Natural killer cell (primary cell): Measurements from ENCODE around the gene UBXN6. TPM values are rescaled to one million over a fixed set of nuclear protein-coding genes. Genes with fewer than 3 reads are reported as not detected.

Source experiments
- ATAC-seq, 3 donors: fragments of 150-1000 bp in 2 of 3; fragments of 200-7000 bp in 1 of 3; cut with Tn5 transposase; 1 replicate in 1 of 3; 2 replicates in 2 of 3; pipeline ENCODE4 v1.10.0; 2021; ENCODE audit warnings: mild to moderate bottlenecking in 2 of 3, moderate library complexity in 2 of 3
- DNase-seq, 2 donors: peaks; one replicate each; pipeline versions ENCODE4 v3.0.0 to v3.0.0-alpha.2; 2013 to 2021; ENCODE audit warnings: mixed read lengths in 1 of 2
- H3K27ac ChIP-seq: one replicate; pipeline ENCODE4 v1.5.1; 2013; ENCODE audit warnings: mild to moderate bottlenecking, low read length
- H3K27me3 ChIP-seq: one replicate; pipeline ENCODE4 v1.6.1; 2013; ENCODE audit warnings: low read length; ENCODE audit not compliant: control insufficient read depth, insufficient read depth
- H3K36me3 ChIP-seq: one replicate; pipeline ENCODE4 v1.6.1; 2013; ENCODE audit warnings: low read length; ENCODE audit not compliant: control insufficient read depth, insufficient read depth
- H3K4me1 ChIP-seq: one replicate; pipeline ENCODE4 v1.6.1; 2013; ENCODE audit warnings: low read length; ENCODE audit not compliant: control insufficient read depth, insufficient read depth
- H3K4me3 ChIP-seq: one replicate; pipeline ENCODE4 v1.5.1; 2013; ENCODE audit warnings: low read length
- H3K9me3 ChIP-seq: one replicate; pipeline ENCODE4 v1.6.1; 2013; ENCODE audit warnings: low read length; ENCODE audit not compliant: control insufficient read depth, insufficient read depth
- H3K27ac Mint-ChIP-seq, 2 donors: one replicate each; pipeline ENCODE4 v1.8.0; 2022; ENCODE audit warnings: mild to moderate bottlenecking in 2 of 2, mixed read lengths in 2 of 2, moderate library complexity in 1 of 2
- H3K27me3 Mint-ChIP-seq, 2 donors: one replicate each; pipeline ENCODE4 v1.8.0; 2022; ENCODE audit warnings: low read depth in 2 of 2, mixed read lengths in 2 of 2
- H3K36me3 Mint-ChIP-seq: one replicate; pipeline ENCODE4 v1.8.0; 2022; ENCODE audit warnings: mixed read lengths
- H3K4me1 Mint-ChIP-seq, 2 donors: one replicate each; pipeline ENCODE4 v1.8.0; 2022; ENCODE audit warnings: mixed read lengths in 2 of 2
- H3K4me3 Mint-ChIP-seq: one replicate; pipeline ENCODE4 v1.8.0; 2022; ENCODE audit warnings: mild to moderate bottlenecking, moderate library complexity, mixed read lengths
- H3K9me3 Mint-ChIP-seq, 2 donors: one replicate each; pipeline ENCODE4 v1.8.0; 2022; ENCODE audit warnings: mixed read lengths in 2 of 2
- WGBS: methylation state at CpG from one replicate; pipeline ENCODE4 v1.1.7; 2013; ENCODE audit warnings: missing lambda C conversion rate; ENCODE audit not compliant: insufficient coverage; 5-methylcytosine and 5-hydroxymethylcytosine counted together
- intact Hi-C: fragments of 100-400 bp; cut with micrococcal nuclease; formaldehyde crosslinking; loops from one replicate; pipeline ENCODE4 v1.14.2; 2022
- total RNA-seq, 4 donors: library from RNA; stranded (reverse); fragments of 120-200 nt in 1 of 4; gene quantifications; one replicate each; pipeline versions ENCODE4 v1.2.3 to v1.2.4, GENCODE V29; 2013 to 2022
- TF ChIP-seq, protein P1 (sequence below): fragments of 200-600 bp; IDR thresholded peaks from one replicate; pipeline ENCODE4 v1.8.0; 2022; ENCODE audit warnings: antibody characterized with exemption

Gene UBXN6
- total RNA-seq, 3 donors from 2014 or later (not counting 1 experiment from before 2014, with no cell fraction given): 54.3 to 67.7 (median 63.3) TPM

- TF ChIP-seq, protein P1, sequence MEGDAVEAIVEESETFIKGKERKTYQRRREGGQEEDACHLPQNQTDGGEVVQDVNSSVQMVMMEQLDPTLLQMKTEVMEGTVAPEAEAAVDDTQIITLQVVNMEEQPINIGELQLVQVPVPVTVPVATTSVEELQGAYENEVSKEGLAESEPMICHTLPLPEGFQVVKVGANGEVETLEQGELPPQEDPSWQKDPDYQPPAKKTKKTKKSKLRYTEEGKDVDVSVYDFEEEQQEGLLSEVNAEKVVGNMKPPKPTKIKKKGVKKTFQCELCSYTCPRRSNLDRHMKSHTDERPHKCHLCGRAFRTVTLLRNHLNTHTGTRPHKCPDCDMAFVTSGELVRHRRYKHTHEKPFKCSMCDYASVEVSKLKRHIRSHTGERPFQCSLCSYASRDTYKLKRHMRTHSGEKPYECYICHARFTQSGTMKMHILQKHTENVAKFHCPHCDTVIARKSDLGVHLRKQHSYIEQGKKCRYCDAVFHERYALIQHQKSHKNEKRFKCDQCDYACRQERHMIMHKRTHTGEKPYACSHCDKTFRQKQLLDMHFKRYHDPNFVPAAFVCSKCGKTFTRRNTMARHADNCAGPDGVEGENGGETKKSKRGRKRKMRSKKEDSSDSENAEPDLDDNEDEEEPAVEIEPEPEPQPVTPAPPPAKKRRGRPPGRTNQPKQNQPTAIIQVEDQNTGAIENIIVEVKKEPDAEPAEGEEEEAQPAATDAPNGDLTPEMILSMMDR: no peak
- peaks cover 4 to 12% of the 10 kb centered on the region in 2 donors for H3K4me1 Mint-ChIP-seq
- 96% methylated on average over 25 of the region's 25 CpGs for WGBS
Observed at GRCh38 chr19:4501691-4502090, 44.1 kb upstream of the UBXN6 start.

GRCh38 chr19:4500841-4501591, 43.4 kb upstream of the UBXN6 start:
- Histone ChIP-seq H3K36me3 (peaks cover 21% of the 10 kb centered on the region), H3K27ac (no peak overlapping the region), H3K4me3 (no peak overlapping the region), H3K27me3 (no peaks in the 10 kb centered on the region), H3K9me3 (no peaks in the 10 kb centered on the region), H3K4me1 (no peaks in the 10 kb centered on the region)
- Mint-ChIP-seq H3K36me3 (no peaks in the 10 kb centered on the region), H3K27ac (no peak overlapping the region), H3K9me3 (no peaks in the 10 kb centered on the region), H3K4me1 (peaks cover 0 to 5% of the 10 kb centered on the region in 2 donors), H3K27me3 (no peaks in the 10 kb centered on the region), H3K4me3 (no peak overlapping the region)
- 95% methylated on average over 29 of the region's 29 CpGs for WGBS
- TF ChIP-seq, protein P1: no peak
- ATAC-seq: no peak
- intact Hi-C loops: no loop called here
- DNase-seq: no peak

More at GRCh38 chr19:4501691-4502090, 44.1 kb upstream of the UBXN6 start:
- DNase-seq (no peak), ATAC-seq (no peak)
- no peaks in the 10 kb centered on the region for H3K36me3 Mint-ChIP-seq
- Histone ChIP-seq H3K27me3 (no peaks in the 10 kb centered on the region), H3K36me3 (peaks cover 16% of the 10 kb centered on the region), H3K4me1 (no peaks in the 10 kb centered on the region), H3K4me3 (no peak overlapping the region), H3K27ac (no peak overlapping the region), H3K9me3 (no peaks in the 10 kb centered on the region)
- H3K27ac Mint-ChIP-seq: no peak overlapping the region
- intact Hi-C loops: no loop called here
- no peak overlapping the region for H3K4me3 Mint-ChIP-seq
- H3K9me3 Mint-ChIP-seq: no peaks in the 10 kb centered on the region
- no peaks in the 10 kb centered on the region for H3K27me3 Mint-ChIP-seq

GRCh38 chr19:4499855-4500254, 42.3 kb upstream of the UBXN6 start:
- Histone ChIP-seq H3K4me3 (no peak overlapping the region), H3K27me3 (no peaks in the 10 kb centered on the region), H3K27ac (no peak overlapping the region), H3K36me3 (peaks cover 27% of the 10 kb centered on the region), H3K9me3 (no peaks in the 10 kb centered on the region), H3K4me1 (no peaks in the 10 kb centered on the region)
- WGBS: 98% methylated on average over 15 of the region's 15 CpGs
- no peaks in the 10 kb centered on the region for H3K9me3 Mint-ChIP-seq
- no peak overlapping the region for H3K4me3 Mint-ChIP-seq
- no peaks in the 10 kb centered on the region for H3K4me1 Mint-ChIP-seq
- TF ChIP-seq, protein P1: no peak
- H3K27me3 Mint-ChIP-seq: no peaks in the 10 kb centered on the region
- intact Hi-C loops: no loop called here
- H3K27ac Mint-ChIP-seq: no peak overlapping the region
- ATAC-seq: no peak
- H3K36me3 Mint-ChIP-seq: no peaks in the 10 kb centered on the region
- no peak for DNase-seq

- no peaks in the 10 kb centered on the region for H3K27me3 Mint-ChIP-seq
- ATAC-seq (no peak), DNase-seq (no peak)
- H3K4me3 Mint-ChIP-seq: no peak overlapping the region
- WGBS: 97% methylated on average over 23 of the region's 23 CpGs
- H3K4me1 Mint-ChIP-seq: no peaks in the 10 kb centered on the region
- Histone ChIP-seq H3K36me3 (peaks cover 30% of the 10 kb centered on the region), H3K9me3 (no peaks in the 10 kb centered on the region), H3K4me3 (no peak overlapping the region), H3K4me1 (no peaks in the 10 kb centered on the region), H3K27me3 (no peaks in the 10 kb centered on the region), H3K27ac (no peak overlapping the region)
- TF ChIP-seq, protein P1: no peak
- intact Hi-C loops: no loop called here
- no peaks in the 10 kb centered on the region for H3K9me3 Mint-ChIP-seq
- H3K36me3 Mint-ChIP-seq: no peaks in the 10 kb centered on the region
- H3K27ac Mint-ChIP-seq: no peak overlapping the region
Observed at GRCh38 chr19:4499318-4499717, 41.7 kb upstream of the UBXN6 start.
